Pulmonary artery endothelial cell (primary cell): Measurements from ENCODE around the gene MRM3. TPM values are rescaled to one million over a fixed set of nuclear protein-coding genes. Genes with fewer than 3 reads are reported as not detected.
A peak's percentile ranks its signal among the peaks of the same experiment; 100 is the strongest.
"Not testable (repeated sequence)": the region's sequence is repeated elsewhere in the genome, so short reads cannot be mapped to it uniquely, and the experiment has no call there.

Experiments used
- DNase-seq: peaks from one replicate; pipeline ENCODE4 v3.0.0-alpha.2; 2011; ENCODE audit warnings: low read depth, low spot score
- total RNA-seq: library from RNA; depleted of rRNA; stranded (reverse); fragments of >200 nt; gene quantifications from 2 replicates; pipeline ENCODE4 v1.2.3, GENCODE V29; 2014

The MRM3 gene
- 27.9 and 28.7 TPM in 2 replicates for total RNA-seq

GRCh38 chr17:781805-782731, at the start of gene MRM3, which contains the start of gene GLOD4:
MRM3 (plus strand) TSS chr17:782353; CDS start chr17:782379, 26 bp downstream.
GLOD4 (minus strand) TSS chr17:782280; CDS start chr17:782255, 25 bp downstream.
- DNase-seq = peak; percentile 54

- no peak for DNase-seq
Measured at GRCh38 chr17:732902-733720, 49.0 kb upstream of the MRM3 start.

- no peak for DNase-seq
Measured at GRCh38 chr17:733743-734142, 48.4 kb upstream of the MRM3 start.

GRCh38 chr17:737561-738113, 44.5 kb upstream of the MRM3 start:
- DNase-seq = no peak

- no peak for DNase-seq
Measured at GRCh38 chr17:740240-741017, 41.7 kb upstream of the MRM3 start.

GRCh38 chr17:742147-742793, 39.9 kb upstream of the MRM3 start:
- no peak for DNase-seq

GRCh38 chr17:743139-743538, 39.0 kb upstream of the MRM3 start:
- no peak for DNase-seq

- no peak for DNase-seq
Measured at GRCh38 chr17:744937-745336, 37.2 kb upstream of the MRM3 start.

GRCh38 chr17:745406-745805, 36.7 kb upstream of the MRM3 start:
- DNase-seq = no peak

GRCh38 chr17:746181-746580, 36.0 kb upstream of the MRM3 start:
- DNase-seq = no peak

GRCh38 chr17:746783-747629, 35.1 kb upstream of the MRM3 start:
- DNase-seq = no peak

- not testable (repeated sequence) for DNase-seq
Measured at GRCh38 chr17:748604-749003, 33.5 kb upstream of the MRM3 start.

GRCh38 chr17:749359-749758, 32.8 kb upstream of the MRM3 start:
- not testable (repeated sequence) for DNase-seq

GRCh38 chr17:750431-751037, 31.6 kb upstream of the MRM3 start:
- DNase-seq = no peak

GRCh38 chr17:751269-752001, 30.7 kb upstream of the MRM3 start:
- no peak for DNase-seq

- peak; percentile 44 for DNase-seq
Measured at GRCh38 chr17:752002-752619, 30.0 kb upstream of the MRM3 start, which contains the start of gene GEMIN4. GEMIN4 (minus strand) TSS chr17:752264; CDS start chr17:752142, 122 bp downstream.

- DNase-seq = peak; percentile 37
Measured at GRCh38 chr17:752620-753219, 29.4 kb upstream of the MRM3 start.
